LNCAP (cell line): ENCODE measurements around the gene TP73.

ENCODE experiments used
- TF ChIP-seq, protein P1 (sequence below): fragments of 450-650 bp; IDR thresholded peaks from 2 replicates; pipeline ENCODE4 v1.5.1; 2017; ENCODE audit warnings: mild to moderate bottlenecking

Gene TP73

DNA sequence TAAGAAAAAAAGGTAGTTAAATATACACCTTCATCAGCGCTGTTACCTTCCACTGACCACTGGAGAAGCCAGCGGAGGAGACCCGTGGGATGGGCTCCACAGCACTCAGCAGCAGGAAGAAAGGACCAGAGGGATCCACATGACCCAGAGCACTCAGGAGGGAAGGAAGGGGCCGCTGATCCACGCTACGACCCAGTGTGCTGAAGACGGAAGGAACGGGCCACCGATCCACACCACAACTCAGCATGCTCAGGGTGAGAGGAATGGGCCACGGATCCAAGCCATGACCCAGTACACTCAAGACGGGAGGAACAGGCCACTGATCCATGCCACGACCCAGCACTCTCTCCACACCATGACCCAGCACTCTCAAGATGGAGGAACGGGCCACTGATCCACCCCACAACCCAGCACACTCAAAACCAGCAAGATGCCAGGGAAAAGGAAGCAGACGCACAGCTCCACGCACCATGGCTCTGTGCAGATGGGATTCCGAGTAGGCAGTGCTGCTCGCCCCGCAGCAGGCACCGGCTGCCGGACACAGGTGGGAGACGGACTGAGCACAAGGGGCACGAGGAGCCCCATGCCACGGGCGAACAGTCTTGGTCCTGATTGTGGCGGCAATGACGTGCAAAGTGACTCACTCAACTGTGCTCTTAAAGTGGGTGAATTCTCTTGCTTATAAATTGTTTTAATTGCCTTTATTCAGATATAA, 11.1 kb upstream of the TP73 start:
- TF ChIP-seq, protein P1, sequence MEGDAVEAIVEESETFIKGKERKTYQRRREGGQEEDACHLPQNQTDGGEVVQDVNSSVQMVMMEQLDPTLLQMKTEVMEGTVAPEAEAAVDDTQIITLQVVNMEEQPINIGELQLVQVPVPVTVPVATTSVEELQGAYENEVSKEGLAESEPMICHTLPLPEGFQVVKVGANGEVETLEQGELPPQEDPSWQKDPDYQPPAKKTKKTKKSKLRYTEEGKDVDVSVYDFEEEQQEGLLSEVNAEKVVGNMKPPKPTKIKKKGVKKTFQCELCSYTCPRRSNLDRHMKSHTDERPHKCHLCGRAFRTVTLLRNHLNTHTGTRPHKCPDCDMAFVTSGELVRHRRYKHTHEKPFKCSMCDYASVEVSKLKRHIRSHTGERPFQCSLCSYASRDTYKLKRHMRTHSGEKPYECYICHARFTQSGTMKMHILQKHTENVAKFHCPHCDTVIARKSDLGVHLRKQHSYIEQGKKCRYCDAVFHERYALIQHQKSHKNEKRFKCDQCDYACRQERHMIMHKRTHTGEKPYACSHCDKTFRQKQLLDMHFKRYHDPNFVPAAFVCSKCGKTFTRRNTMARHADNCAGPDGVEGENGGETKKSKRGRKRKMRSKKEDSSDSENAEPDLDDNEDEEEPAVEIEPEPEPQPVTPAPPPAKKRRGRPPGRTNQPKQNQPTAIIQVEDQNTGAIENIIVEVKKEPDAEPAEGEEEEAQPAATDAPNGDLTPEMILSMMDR = no peak

DNA sequence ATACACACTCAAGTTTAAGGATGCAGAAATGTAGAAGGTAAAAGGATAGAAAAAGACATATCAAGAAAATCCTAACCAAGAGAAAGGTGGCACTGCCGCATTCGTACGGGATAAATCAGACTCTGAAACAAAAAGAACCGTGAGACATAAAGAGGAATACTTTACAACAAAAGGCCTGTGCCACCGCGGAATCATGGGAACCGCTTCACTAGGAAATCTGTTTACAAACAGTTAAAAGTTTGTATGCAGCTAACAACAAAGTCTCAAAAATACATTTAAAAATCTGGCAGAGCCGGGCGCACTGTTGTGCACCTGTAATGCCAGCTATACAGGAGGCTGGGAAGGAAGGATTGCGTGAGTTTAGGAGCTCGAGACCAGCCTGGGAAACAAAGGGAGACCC, 10.5 kb upstream of the TP73 start:
- TF ChIP-seq, protein P1 = no peak

DNA sequence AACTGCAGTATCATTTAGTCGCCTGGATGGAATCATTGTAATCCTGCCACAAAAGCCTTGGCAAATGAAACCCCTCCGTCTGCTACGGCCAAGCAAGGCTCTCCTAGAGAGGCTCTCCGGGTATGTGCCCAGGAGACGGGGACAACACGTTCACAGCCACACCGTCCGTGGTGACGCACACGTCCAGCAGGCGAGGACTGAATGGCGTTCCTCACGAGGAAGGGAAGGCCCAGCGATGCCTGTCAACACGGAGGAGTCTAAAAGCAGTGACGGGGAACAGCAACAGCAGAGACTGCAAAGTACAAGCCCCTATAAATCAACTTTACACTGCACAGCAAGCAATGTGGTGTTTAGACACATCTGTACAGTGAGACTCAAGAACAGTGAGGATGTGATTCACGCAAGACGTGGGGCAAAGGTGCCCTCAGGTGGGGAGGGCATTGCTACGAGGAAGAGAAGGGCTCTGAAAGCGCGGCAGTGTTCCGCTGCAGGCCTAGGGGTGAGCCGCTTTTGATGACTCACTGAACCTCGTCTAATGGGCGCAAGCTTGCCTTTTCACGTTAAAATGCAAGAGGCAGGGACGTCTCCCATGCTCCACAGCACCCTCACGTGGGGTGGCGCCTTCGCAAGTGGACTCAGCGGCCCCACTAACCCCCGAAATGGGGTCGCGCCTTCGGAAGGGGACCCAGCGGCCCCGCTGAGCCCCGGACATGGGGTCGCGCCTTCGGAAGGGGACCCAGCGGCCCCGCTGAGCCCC, 9.2 kb upstream of the TP73 start:
- TF ChIP-seq, protein P1 = no peak

DNA sequence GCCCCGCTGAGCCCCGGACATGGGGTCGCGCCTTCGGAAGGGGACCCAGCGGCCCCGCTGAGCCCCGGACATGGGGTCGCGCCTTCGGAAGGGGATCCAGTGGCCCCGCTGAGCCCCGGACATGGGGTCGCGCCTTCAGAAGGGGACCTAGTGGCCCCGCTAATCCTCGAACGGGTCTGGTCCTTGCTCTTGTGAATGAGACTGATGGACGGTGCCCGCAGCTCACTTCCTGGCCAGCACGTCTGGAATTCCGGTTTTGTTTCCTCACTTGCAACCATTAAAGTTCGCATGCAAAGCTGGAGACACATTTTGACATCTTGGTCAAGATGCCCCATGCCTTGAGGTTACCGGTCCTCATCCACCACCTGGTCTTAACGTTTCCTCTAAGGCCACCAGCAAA, 8.0 kb upstream of the TP73 start:
- TF ChIP-seq, protein P1 = no peak

DNA sequence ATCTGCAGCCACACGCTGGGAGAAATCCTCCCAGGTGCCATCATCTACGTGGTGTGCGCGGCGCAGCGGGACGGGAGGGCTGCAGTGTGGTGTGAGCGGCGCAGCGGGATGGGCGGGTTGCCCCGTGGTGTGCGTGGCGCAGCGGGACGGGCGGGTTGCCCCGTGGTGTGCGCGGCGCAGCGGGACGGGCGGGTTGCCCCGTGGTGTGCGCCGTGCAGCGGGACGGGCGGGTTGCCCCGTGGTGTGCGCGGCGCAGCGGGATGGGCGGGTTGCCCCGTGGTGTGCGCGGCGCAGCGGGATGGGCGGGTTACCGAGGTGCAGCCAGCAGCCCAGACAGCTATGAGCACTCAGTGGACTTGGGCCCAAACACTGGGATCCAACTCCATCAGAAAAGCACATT, 7.1 kb upstream of the TP73 start:
- TF ChIP-seq, protein P1 = no peak

DNA sequence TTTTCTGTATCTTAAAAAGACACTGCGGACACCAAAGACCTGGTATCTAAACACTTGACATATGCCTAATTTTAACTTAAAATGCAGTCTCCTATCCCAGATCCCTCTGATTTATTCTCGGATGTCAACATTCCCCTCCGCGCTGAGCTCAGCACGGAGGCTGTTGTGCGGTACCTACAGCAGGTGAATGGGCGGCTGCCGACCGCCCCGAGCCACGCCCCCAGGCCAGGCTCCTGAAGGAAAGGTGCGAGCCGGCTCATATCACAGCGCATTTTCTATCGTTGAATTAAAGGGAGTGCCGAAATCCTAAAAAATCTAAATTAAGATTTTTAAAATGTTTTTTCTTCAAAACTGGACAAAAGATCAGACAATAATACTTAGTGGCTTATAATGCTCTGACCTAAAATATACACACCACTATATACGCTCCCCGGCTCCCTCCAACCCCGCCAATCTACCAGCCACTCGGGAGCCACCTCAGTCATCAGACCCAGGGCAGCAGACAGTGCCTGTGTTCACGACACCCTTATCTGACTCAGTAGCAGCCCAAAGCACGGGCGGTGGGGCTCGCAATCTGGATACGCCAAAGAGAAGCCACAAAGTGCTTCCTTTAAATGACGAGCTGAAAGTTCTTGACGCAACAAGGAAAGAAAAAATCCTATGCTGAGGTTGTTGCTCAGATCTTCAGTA, 6.5 kb upstream of the TP73 start:
- TF ChIP-seq, protein P1 = no peak

DNA sequence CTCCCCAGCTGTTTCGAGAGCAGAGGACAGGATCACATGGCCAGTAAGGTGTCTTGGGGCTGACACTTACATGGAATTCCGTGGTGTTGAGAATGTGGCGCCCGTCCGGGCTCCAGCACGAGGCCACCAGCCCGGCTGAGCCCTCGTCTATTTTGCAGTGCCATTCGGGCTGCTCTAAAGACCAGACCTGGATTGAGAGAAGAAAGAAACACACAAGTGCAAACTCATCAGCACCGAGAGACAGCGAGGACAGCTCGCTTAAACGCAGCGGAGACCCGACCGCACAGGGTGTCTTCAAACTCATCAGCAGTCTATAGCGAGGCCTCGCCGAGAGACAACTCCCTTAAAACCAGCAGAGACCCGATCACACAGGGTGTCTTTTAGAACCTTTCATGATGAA, 5.7 kb upstream of the TP73 start:
- TF ChIP-seq, protein P1 = no peak
